GM18505 (cell line): ENCODE data around the gene PKD2L1.
"Not testable (repeated sequence)": the region's sequence is repeated elsewhere in the genome, so short reads cannot be mapped to it uniquely, and the experiment has no call there.

Experiments
- ATAC-seq: cut with Tn5 transposase; IDR thresholded peaks from one replicate; pipeline ENCODE4 v1.9.1; 2021; ENCODE audit not compliant: unreplicated experiment
- POLR2A ChIP-seq: IDR thresholded peaks from 4 replicates; pipeline ENCODE4 v1.6.1; 2011; ENCODE audit warnings: borderline replicate concordance; ENCODE audit not compliant: insufficient read depth, insufficient read length; ENCODE audit errors: extremely low read depth

The PKD2L1 gene

DNA sequence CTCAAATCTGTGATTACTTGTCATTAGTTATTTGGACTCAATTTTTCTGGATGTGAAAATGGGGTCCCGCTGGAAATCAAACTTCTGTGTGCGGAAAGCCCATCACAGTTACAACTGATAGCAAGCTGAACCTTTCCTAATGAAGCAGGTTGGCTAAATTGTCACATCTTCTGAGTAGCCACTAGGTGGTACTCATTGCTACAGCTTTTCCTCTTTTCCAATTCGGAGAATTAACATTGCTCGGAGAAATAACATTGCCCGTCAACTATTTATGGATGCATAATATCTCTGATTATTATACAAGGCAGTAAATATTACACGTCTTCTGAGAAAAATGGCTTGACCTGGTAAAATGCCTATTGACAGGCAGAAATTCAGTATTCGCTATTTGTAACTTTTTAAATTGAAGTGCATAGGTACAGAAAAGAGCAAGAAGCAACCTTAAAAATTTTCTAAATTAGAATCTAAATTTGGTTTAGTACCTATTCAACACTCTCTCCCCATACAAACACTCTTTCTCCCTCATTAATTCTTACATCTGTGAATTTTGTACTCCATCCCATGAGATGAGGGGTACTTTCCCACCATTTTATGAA is 26.2 kb downstream of the PKD2L1 start:
- no peak for ATAC-seq

DNA sequence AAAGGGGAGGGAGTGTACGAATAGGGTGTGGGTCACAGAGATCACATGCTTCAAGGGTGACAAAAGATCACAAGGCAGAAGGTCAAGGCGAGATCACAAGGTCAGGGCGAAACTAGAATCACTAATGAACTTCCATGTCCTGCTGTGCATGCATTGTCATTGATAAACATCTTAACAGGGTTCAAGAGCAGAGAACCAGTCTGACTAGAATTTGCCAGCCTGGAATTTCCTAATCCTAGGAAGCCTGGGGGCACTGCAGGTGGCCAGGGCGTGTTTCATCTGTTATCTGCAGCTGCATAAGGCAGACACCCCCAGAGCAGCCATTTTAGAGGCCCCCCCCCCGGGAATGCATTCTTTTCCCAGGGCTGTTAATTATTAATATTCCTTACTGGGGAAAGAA is 28.9 kb downstream of the PKD2L1 start:
- not testable (repeated sequence) for ATAC-seq

More for the DNA sequence above, 26.2 kb downstream of the PKD2L1 start:
- TF ChIP-seq POLR2A = no peak

- TF ChIP-seq POLR2A = no peak
- no peak for ATAC-seq
Measured at GRCh38 chr10:100297242-100297641, 32.8 kb downstream of the PKD2L1 start.

- TF ChIP-seq POLR2A = no peak
- ATAC-seq = no peak
Measured at GRCh38 chr10:100293066-100293465, 37.0 kb downstream of the PKD2L1 start.

GRCh38 chr10:100292300-100292699 is 37.7 kb downstream of the PKD2L1 start:
- ATAC-seq = not testable (repeated sequence)

DNA sequence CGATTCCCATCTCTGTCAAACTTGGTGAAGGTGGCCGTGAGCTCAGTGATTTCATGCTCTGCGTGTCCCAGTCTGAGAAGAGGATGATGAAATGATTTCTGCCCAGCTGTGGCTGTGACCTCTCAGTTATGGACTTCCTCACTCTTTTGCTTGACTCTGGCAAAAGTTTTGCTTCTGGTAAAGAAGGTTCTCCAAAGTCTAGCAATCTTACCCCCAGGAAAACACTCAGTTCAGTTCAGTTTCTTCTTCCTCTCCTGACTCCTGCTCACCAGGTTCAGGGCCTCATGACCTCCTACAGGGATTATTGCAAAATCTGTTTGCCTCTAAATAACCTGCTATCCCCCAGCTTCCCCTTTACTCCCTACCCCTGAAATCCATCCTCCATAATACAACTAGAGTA is 38.7 kb downstream of the PKD2L1 start:
- no peak for ATAC-seq
- TF ChIP-seq POLR2A = no peak

- no peak for TF ChIP-seq POLR2A
- no peak for ATAC-seq
Measured at GRCh38 chr10:100289641-100290040, 40.4 kb downstream of the PKD2L1 start.

DNA sequence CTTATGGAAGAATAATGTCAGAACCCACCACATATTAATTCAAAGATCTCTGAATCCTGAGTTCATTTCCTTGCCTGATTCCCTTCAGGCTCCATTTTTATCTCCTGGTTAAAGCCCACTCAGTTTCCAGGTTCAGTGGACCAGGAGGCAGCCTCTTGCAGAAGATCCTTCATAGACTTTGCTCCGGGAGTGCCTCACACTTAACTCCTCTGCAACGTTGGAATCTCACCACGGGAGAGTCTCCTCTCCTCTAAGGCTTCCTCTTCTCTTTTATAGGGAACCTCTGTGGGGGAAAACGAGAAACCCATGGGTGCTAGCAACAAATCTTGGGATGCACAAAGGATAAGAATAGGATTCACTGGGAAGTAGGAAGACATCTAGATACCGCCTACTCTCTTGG is 41.8 kb downstream of the PKD2L1 start:
- ATAC-seq = no peak
- no peak for TF ChIP-seq POLR2A

- no peak for TF ChIP-seq POLR2A
- no peak for ATAC-seq
Measured at GRCh38 chr10:100287756-100288155, 42.3 kb downstream of the PKD2L1 start.

- peak; percentile 96 for TF ChIP-seq POLR2A
- ATAC-seq = peak; percentile 90
Measured at GRCh38 chr10:100286051-100287033, 43.7 kb downstream of the PKD2L1 start, which contains the start of gene BLOC1S2. BLOC1S2 (minus strand) TSS chr10:100286680; CDS start chr10:100286659, 21 bp downstream.

GRCh38 chr10:100285326-100285725 is 44.7 kb downstream of the PKD2L1 start:
- ATAC-seq = not testable (repeated sequence)

- ATAC-seq = no peak
- no peak for TF ChIP-seq POLR2A
Measured at GRCh38 chr10:100282907-100283306, 47.1 kb downstream of the PKD2L1 start.

GRCh38 chr10:100276971-100277370 is 53.1 kb downstream of the PKD2L1 start:
- ATAC-seq = not testable (repeated sequence)
